Measurements from ENCODE around the gene SORCS2. TPM values are rescaled to one million over a fixed set of nuclear protein-coding genes. Genes with fewer than 3 reads are reported as not detected.

The SORCS2 gene
- total and polyA plus RNA-seq, 2 of the 4 experiments (the other 2 are of a cell fraction) = 0.36 to 0.62 TPM

DNA sequence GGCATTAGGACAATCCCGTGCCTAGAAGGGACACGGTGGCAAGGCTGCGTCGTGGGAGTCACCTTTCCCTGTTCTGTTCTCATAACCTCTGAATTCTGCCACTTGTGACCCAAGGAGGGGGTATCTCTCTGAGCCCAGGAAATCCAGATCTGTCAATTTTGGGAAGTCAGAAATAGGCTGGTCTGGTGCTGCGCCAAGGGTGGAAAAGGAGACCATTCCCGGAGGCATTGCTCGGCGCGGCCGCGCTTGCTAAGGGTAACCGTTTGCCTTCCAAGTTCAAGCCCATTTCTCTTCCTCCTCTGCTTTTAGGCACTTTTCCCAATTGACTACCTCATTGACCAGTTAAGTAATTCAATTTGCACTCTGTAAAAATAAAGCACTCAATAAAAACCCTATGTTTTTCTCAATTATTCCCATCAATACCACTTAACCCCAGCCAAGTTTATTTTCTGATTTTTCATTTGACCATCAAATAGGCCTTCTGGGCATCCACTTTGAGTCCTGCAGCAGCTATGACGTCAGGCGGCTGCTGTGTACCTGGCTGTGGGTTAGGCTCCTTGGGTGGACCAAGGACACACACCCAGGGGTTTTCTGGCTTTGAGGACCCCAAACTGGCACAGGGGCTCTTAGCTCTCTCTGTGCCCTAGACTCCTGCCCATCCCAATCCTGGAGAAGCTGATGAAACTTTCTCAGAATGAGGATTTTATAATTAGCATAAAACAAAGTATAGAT lies 12.5 kb downstream of the SORCS2 start:
- ChIA-PET CTCF (no interaction called here), POLR2A (ENCODE audit: unreplicated experiment) (no interaction called here)
- dilution Hi-C loops (cut with HindIII; ENCODE audit: low sequenced_read_pairs, unreplicated experiment) = no loop called here
- Histone ChIP-seq H3K18ac (ENCODE audit: low read depth, low read length) (no peak overlapping the region), H3K9me1 (ENCODE audit: insufficient read depth, low read length) (no peaks in the 10 kb centered on the region; the same call in 1 of the 2 replicates), H4K5ac (ENCODE audit: low read depth, low read length) (no peak overlapping the region), H2BK120ac (ENCODE audit: low read depth, low read length) (no peak overlapping the region), H2BK15ac (ENCODE audit: low read depth, low read length) (no peak overlapping the region), H4K8ac (ENCODE audit: low read depth in 2 of 2, low read length in 2 of 2) (no peak overlapping the region), H3K36me3 (ENCODE audit: control insufficient read depth, insufficient read depth, low read length) (no peaks in the 10 kb centered on the region), H3K27ac (ENCODE audit: insufficient read depth, low read length) (no peak overlapping the region), H3K9me3 (ENCODE audit: control insufficient read depth, insufficient read depth, low read length) (no peaks in the 10 kb centered on the region), H2BK20ac (ENCODE audit: low read depth, low read length) (no peak overlapping the region), H3K23ac (ENCODE audit: low read depth, low read length) (no peak overlapping the region), H2BK5ac (ENCODE audit: low read depth, low read length, poor library complexity, severe bottlenecking) (no peak overlapping the region), H2AK5ac (ENCODE audit: low read depth, low read length) (peak overlapping the region; percentile 44; the same call in 1 of the 2 replicates), H4K20me1 (ENCODE audit: insufficient read depth, low read length) (no peaks in the 10 kb centered on the region), H2AK9ac (replicated peaks; ENCODE audit: low read depth, low read length, poor library complexity) (no peak overlapping the region), H3K14ac (replicated peaks; ENCODE audit: low read depth, low read length) (no peak overlapping the region), H3K4me2 (ENCODE audit: low read depth, low read length) (no peak overlapping the region), H3K4me1 (ENCODE audit: control insufficient read depth, insufficient read depth, low read length) (peaks cover 20% of the 10 kb centered on the region), H3K56ac (ENCODE audit: extremely low read depth, insufficient read depth, low read length) (no peak overlapping the region), H3K4me3 (ENCODE audit: insufficient read depth, low read depth, low read length) (no peak overlapping the region), H3K4ac (ENCODE audit: low read depth, low read length) (no peak overlapping the region), H3K79me1 (ENCODE audit: low read depth in 1 of 2, low read length in 2 of 2) (no peaks in the 10 kb centered on the region), H2AFZ (replicated peaks; ENCODE audit: low read length, poor library complexity) (no peak overlapping the region), H3K9ac (ENCODE audit: low read depth, low read length) (no peak overlapping the region), H3K27me3 (ENCODE audit: control insufficient read depth, insufficient read depth, low read length) (no peaks in the 10 kb centered on the region; the same call in 1 of the 2 replicates), H4K91ac (ENCODE audit: insufficient read depth, low read depth, low read length) (no peak overlapping the region)
- in situ Hi-C loops (cut with MboI; ENCODE audit: low sequenced_read_pairs) = no loop called here
- WGBS, 2 experiments (ENCODE audit: extremely low coverage in 2 of 2, insufficient read length in 1 of 2) = 94% methylated on average over 6 of the region's 14 CpGs; no CpG with 5 or more reads in 1 of the 2 experiments
- ATAC-seq (ENCODE audit: low read depth) = no peak
- intact Hi-C loops (cut with micrococcal nuclease) = no loop called here
- BruUV-seq (replicated peaks) = no TSS peak
- TF ChIP-seq RFX5 (IDR thresholded peaks at IDR 0.05; ENCODE audit: low read depth, low read length) = no peak
- no peak for TF ChIP-seq MAZ (IDR thresholded peaks at IDR 0.05; ENCODE audit: borderline replicate concordance, low read depth, low read length)
- TF ChIP-seq CEBPB (IDR thresholded peaks at IDR 0.05; ENCODE audit: low read depth, low read length) = no peak
- TF ChIP-seq CHD1 (IDR thresholded peaks at IDR 0.05; ENCODE audit: low read depth, low read length) = no peak
- TF ChIP-seq FOS (IDR thresholded peaks at IDR 0.05; ENCODE audit: low read depth, low read length) = no peak
- no peak for TF ChIP-seq BHLHE40 (IDR thresholded peaks at IDR 0.05; ENCODE audit: low read depth, low read length)
- TF ChIP-seq MAFK (IDR thresholded peaks at IDR 0.05; ENCODE audit: low read depth, low read length) = no peak
- TF ChIP-seq NFE2L2 (IDR thresholded peaks at IDR 0.05; ENCODE audit: low read depth, low read length) = no peak
- TF ChIP-seq, protein P1, sequence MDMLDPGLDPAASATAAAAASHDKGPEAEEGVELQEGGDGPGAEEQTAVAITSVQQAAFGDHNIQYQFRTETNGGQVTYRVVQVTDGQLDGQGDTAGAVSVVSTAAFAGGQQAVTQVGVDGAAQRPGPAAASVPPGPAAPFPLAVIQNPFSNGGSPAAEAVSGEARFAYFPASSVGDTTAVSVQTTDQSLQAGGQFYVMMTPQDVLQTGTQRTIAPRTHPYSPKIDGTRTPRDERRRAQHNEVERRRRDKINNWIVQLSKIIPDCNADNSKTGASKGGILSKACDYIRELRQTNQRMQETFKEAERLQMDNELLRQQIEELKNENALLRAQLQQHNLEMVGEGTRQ (IDR thresholded peaks at IDR 0.05; ENCODE audit: low read depth, low read length) = no peak
- no peak for TF ChIP-seq RCOR1 (IDR thresholded peaks at IDR 0.05; ENCODE audit: insufficient replicate concordance, low read length)
- TF ChIP-seq SMC3 (IDR thresholded peaks at IDR 0.05; ENCODE audit: low read depth, low read length) = no peak
- DNase-seq = no peak
